ENCODE results near the gene CSKMT.
"Not testable (repeated sequence)": the region's sequence is repeated elsewhere in the genome, so short reads cannot be mapped to it uniquely, and the experiment has no call there.

The CSKMT gene

GRCh38 chr11:62665075-62665598 is at the start of gene CSKMT, which contains the start of gene C11orf98:
CSKMT (plus strand) TSS chr11:62665312; CDS start chr11:62665880, 568 bp downstream.
C11orf98 (minus strand) TSS chr11:62665210; CDS start chr11:62665169, 41 bp downstream.
- peak; percentile 87 for DNase-seq (ENCODE audit: low read depth)

- DNase-seq (ENCODE audit: low read depth) = no peak
Measured at GRCh38 chr11:62615521-62615920, 49.6 kb upstream of the CSKMT start.

GRCh38 chr11:62616957-62617356 is 48.2 kb upstream of the CSKMT start:
- DNase-seq (ENCODE audit: low read depth) = not testable (repeated sequence)

- DNase-seq (ENCODE audit: low read depth) = no peak
Measured at GRCh38 chr11:62621027-62621566, 44.0 kb upstream of the CSKMT start.

- DNase-seq (ENCODE audit: low read depth) = peak; percentile 97
Measured at GRCh38 chr11:62621567-62622470, 43.3 kb upstream of the CSKMT start, which contains the start of gene B3GAT3. B3GAT3 (minus strand) TSS chr11:62621986; CDS start chr11:62621947, 39 bp downstream.

GRCh38 chr11:62622476-62623089 is 42.5 kb upstream of the CSKMT start:
- no peak for DNase-seq (ENCODE audit: low read depth)

GRCh38 chr11:62627713-62628112 is 37.4 kb upstream of the CSKMT start:
- DNase-seq (ENCODE audit: low read depth) = no peak

GRCh38 chr11:62632492-62632891 is 32.6 kb upstream of the CSKMT start:
- DNase-seq (ENCODE audit: low read depth) = no peak

GRCh38 chr11:62644220-62644619 is 20.9 kb upstream of the CSKMT start:
- no peak for DNase-seq (ENCODE audit: low read depth)

GRCh38 chr11:62645671-62645945 is 19.5 kb upstream of the CSKMT start:
- no peak for DNase-seq (ENCODE audit: low read depth)

GRCh38 chr11:62645946-62646824 is 18.9 kb upstream of the CSKMT start, which contains the start of gene GANAB:
GANAB (minus strand) TSS chr11:62646613; CDS start chr11:62646599, 14 bp downstream.
- peak; percentile 98 for DNase-seq (ENCODE audit: low read depth)

- no peak for DNase-seq (ENCODE audit: low read depth)
Measured at GRCh38 chr11:62646825-62647608, 18.1 kb upstream of the CSKMT start.

GRCh38 chr11:62647609-62648005 is 17.5 kb upstream of the CSKMT start:
- DNase-seq (ENCODE audit: low read depth) = peak; percentile 38

- DNase-seq (ENCODE audit: low read depth) = no peak
Measured at GRCh38 chr11:62648185-62648966, 16.7 kb upstream of the CSKMT start.

GRCh38 chr11:62648967-62649364 is 16.1 kb upstream of the CSKMT start:
- DNase-seq (ENCODE audit: low read depth) = no peak

GRCh38 chr11:62649486-62649885 is 15.6 kb upstream of the CSKMT start:
- no peak for DNase-seq (ENCODE audit: low read depth)

- not testable (repeated sequence) for DNase-seq (ENCODE audit: low read depth)
Measured at GRCh38 chr11:62650283-62650682, 14.8 kb upstream of the CSKMT start.

GRCh38 chr11:62652161-62653006 is 12.7 kb upstream of the CSKMT start:
- no peak for DNase-seq (ENCODE audit: low read depth)

GRCh38 chr11:62654297-62654696 is 10.8 kb upstream of the CSKMT start:
- DNase-seq (ENCODE audit: low read depth) = no peak
